Effector CD4-positive, alpha-beta T cell (primary cell): Measurements from ENCODE around the gene ATF5.
"Not testable (repeated sequence)": the region's sequence is repeated elsewhere in the genome, so short reads cannot be mapped to it uniquely, and the experiment has no call there.

ENCODE experiments used
- DNase-seq: peaks from one replicate; pipeline ENCODE4 v3.0.0-alpha.2; 2020

Gene ATF5

DNA sequence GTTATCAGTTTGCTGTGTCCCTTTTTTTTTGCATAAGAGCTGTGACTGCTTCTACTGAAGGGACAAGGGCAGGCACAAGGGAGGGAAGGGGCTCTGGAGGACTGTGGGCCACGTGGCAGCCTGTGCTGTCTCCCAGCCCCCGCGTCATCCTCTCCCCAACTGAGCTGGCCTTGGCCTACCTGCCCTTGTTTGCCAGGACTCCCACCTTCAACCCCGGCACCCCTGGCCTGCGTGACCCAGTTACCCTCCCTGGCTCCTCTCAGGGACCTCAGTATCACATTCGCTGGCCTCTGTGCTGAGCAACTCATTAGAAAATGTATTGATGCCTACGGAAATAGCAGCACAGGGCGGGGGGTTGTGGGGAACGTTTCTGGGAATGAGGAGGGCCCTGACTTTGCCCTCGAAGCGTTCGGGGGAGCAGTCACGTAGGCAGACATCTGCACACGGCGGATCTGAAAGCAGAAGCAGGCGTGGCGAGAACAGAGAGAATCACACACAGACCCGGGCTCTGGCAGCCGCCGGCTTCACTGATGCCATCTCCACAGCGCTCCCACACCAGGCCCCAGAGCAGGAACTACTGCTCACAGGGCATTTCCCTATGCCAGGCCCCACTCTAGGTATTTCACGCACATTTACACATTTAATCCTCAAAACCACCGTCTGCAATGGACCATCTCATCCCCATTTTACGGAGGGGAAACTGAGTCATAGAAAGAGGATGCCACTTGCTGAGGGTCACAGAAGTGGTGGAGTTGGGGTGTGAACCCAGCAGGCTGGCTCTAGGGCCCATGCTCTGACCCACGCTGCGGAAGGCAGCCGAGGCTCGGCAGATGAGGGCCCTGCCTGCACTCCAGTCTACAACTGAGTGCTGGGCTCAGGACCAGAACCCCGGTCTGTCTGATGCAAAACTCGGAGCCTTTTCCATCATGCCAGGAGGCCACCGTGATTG is 5.7 kb upstream of the ATF5 start:
- DNase-seq = no peak

GRCh38 chr19:49924004-49924880 is 4.8 kb upstream of the ATF5 start:
- no peak for DNase-seq

DNA sequence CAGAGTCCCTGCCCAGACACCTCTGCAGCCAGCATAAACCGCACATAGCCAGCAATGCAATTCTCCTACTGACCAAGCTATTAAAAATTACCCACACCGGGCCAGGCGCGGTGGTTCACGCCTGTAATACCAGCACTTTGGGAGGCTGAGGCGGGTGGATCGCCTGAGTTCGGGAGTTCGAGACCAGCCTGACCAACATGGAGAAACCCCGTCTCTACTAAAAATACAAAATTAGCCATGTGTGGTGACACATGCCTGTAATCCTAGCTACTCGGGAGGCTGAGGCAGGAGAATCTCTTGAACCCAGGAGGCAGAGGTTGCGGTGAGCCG is 4.2 kb upstream of the ATF5 start:
- not testable (repeated sequence) for DNase-seq

DNA sequence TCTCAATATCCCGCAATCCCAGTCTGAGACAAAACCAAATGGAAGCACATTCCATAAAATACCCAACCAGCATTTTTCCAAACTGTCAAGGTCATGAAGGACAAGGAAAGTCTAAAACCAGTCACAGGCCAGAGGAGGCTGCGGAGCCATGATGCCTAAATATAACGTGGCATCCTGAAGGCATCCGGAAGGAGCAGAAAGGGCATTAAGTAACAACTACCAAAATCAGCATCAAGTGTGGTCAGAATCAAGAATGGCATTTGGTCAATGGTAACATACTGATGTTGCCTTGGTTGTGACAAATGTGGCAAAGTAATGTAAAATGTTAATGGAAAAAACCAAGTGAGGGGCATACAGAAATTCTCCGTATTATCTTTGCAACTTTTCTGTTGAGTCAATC is 3.5 kb upstream of the ATF5 start:
- DNase-seq = no peak

GRCh38 chr19:49926515-49926914 is 2.5 kb upstream of the ATF5 start:
- no peak for DNase-seq

DNA sequence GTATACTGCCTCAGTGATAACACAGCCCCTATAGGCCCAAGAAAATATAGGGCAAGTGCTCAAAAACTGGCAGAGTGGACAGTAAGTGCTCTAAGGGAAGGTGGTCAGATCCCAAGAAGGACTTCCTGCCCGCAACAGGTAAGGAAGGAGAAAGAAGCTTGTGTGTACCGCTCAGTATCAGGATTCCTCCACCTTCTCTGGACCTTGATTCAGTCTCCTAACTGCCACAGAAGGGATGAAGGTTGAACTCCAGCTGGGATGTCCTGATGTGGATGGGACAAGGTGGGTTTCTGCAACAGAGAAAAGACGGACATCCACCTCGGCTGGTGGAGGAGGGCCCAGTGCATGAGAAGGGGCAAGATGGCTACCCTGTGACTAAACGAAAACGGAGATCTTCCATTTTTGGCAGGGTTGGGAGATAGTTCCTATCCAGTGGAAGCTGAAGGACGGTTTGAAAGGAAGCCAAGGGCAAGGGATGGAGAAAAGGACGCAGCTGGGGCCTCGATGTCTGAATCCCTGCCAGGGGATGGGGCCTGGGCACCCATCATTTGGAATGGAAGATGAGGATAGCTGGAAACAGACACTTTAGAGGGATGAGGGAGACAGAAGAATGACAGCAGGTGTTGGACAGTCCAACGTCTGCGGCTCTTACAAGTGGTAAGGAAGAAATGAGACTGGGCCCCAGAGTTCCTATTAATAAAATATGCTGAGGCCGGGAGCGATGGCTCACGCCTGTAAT is 1.3 kb upstream of the ATF5 start:
- no peak for DNase-seq

GRCh38 chr19:49929611-49930482 is 842 bp downstream of the ATF5 start:
- peak; percentile 86 for DNase-seq

GRCh38 chr19:49930483-49931011 is 1.5 kb downstream of the ATF5 start:
- DNase-seq = no peak

GRCh38 chr19:49931293-49932040 is 2.5 kb downstream of the ATF5 start:
- DNase-seq = no peak

DNA sequence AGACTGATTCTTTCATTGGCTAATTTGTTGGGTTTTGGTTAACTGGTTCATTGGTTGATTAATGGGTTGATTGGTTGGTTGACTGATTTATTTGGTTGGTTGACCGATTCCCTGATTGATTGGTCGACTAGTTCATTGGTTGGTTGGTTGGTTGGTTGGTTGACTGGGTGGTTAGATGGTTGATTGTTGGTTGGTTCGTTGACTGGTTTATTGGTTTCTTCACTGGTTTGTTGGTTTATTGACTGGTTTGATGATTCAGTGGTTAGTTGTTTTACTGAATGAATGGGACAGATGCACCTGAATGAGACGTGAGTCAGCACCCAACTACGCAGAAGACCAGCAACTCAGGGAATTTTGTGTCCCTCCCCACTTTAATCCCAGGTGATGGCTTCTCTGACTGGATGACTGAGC is 3.0 kb downstream of the ATF5 start:
- no peak for DNase-seq

DNA sequence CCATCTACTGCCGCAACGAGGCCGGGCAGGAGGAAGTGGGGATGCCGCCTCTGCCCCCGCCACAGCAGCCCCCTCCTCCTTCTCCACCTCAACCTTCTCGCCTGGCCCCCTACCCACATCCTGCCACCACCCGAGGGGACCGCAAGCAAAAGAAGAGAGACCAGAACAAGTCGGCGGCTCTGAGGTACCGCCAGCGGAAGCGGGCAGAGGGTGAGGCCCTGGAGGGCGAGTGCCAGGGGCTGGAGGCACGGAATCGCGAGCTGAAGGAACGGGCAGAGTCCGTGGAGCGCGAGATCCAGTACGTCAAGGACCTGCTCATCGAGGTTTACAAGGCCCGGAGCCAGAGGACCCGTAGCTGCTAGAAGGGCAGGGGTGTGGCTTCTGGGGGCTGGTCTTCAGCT is 3.7 kb downstream of the ATF5 start:
- DNase-seq = peak; percentile 20

- DNase-seq = no peak
These were observed 4.6 kb downstream of the ATF5 start for GRCh38 chr19:49933643-49934042.

- DNase-seq = no peak
These were observed 7.5 kb downstream of the ATF5 start for GRCh38 chr19:49936549-49936948.

- DNase-seq = peak; percentile 75
These were observed 8.9 kb downstream of the ATF5 start for GRCh38 chr19:49937750-49938381.

- no peak for DNase-seq
These were observed 9.7 kb downstream of the ATF5 start for GRCh38 chr19:49938662-49939061.

- DNase-seq = no peak
These were observed 10.9 kb downstream of the ATF5 start for GRCh38 chr19:49939721-49940481.

- DNase-seq = no peak
These were observed 11.4 kb downstream of the ATF5 start for GRCh38 chr19:49940482-49940791.

- not testable (repeated sequence) for DNase-seq
These were observed 15.6 kb downstream of the ATF5 start for GRCh38 chr19:49944567-49944966.

GRCh38 chr19:49946415-49946814 is 17.4 kb downstream of the ATF5 start:
- DNase-seq = no peak
